Smooth muscle cell (in vitro differentiated cells): ENCODE data around the gene MORN1. TPM values are rescaled to one million over a fixed set of nuclear protein-coding genes. Genes with fewer than 3 reads are reported as not detected.

ENCODE experiments used
- DNase-seq: peaks from one replicate; lab custom pipeline; 2025; ENCODE audit not compliant: unreplicated experiment; lab: John Stamatoyannopoulos, UW
- H2AFZ ChIP-seq: fragments of 200-600 bp; sonication (generic); 2 replicates; pipeline ENCODE4 v1.6.0; 2016; ENCODE audit warnings: antibody characterized with exemption, low read depth, mild to moderate bottlenecking
- H3F3A ChIP-seq: fragments of 200-600 bp; sonication (generic); 2 replicates; pipeline ENCODE4 v1.6.0; 2017; ENCODE audit warnings: antibody characterized with exemption, low read depth
- H3K27ac ChIP-seq: fragments of 200-600 bp; sonication (generic); 2 replicates; pipeline ENCODE4 v1.5.1; 2016; ENCODE audit warnings: low read depth, mild to moderate bottlenecking
- H3K27me3 ChIP-seq: fragments of 200-600 bp; sonication (generic); 2 replicates; pipeline ENCODE4 v1.6.1; 2016; ENCODE audit warnings: low read depth, mild to moderate bottlenecking
- H3K36me3 ChIP-seq: fragments of 200-600 bp; sonication (generic); 2 replicates; pipeline ENCODE4 v1.5.1; 2016; ENCODE audit warnings: low read depth
- H3K4me1 ChIP-seq: fragments of 200-600 bp; sonication (generic); 2 replicates; pipeline ENCODE4 v1.5.1; 2016; ENCODE audit warnings: low read depth
- H3K4me2 ChIP-seq: fragments of 200-600 bp; sonication (generic); 2 replicates; pipeline ENCODE4 v1.6.0; 2016; ENCODE audit warnings: mild to moderate bottlenecking
- H3K4me3 ChIP-seq: fragments of 200-600 bp; sonication (generic); 2 replicates; pipeline ENCODE4 v1.5.1; 2016; ENCODE audit warnings: mild to moderate bottlenecking
- H3K79me2 ChIP-seq: fragments of 200-600 bp; sonication (generic); 2 replicates; pipeline ENCODE4 v1.6.0; 2016; ENCODE audit warnings: low read depth, mild to moderate bottlenecking
- H3K9ac ChIP-seq: fragments of 200-600 bp; sonication (generic); 2 replicates; pipeline ENCODE4 v1.6.0; 2016; ENCODE audit warnings: low read depth
- H3K9me3 ChIP-seq: fragments of 200-600 bp; sonication (generic); replicated peaks from 2 replicates; pipeline ENCODE4 v1.5.1; 2016; ENCODE audit warnings: low read depth
- H4K20me1 ChIP-seq: fragments of 200-600 bp; sonication (generic); 2 replicates; pipeline ENCODE4 v1.6.0; 2016; ENCODE audit warnings: low read depth
- WGBS: methylation state at CpG from one replicate; pipeline ENCODE4 v1.1.7; 2016; ENCODE audit warnings: low lambda C conversion rate; 5-methylcytosine and 5-hydroxymethylcytosine counted together
- polyA plus RNA-seq: library from polyadenylated mRNA; unstranded; fragments of >200 nt; fragmentation: Nextera tagmentation; extraction: Ambion mirVana; gene quantifications from 2 replicates; pipeline ENCODE4 v1.2.1, GENCODE V29; 2016
- total RNA-seq: library from RNA; depleted of rRNA; stranded (reverse); fragments of >200 nt; gene quantifications from 2 replicates; pipeline ENCODE4 v1.2.3, GENCODE V29; 2014
- TF ChIP-seq, protein P1 (sequence below): fragments of 200-600 bp; sonication (generic); IDR thresholded peaks from 2 replicates; pipeline ENCODE4 v1.5.1; 2017; ENCODE audit warnings: borderline replicate concordance, mild to moderate bottlenecking, antibody characterized with exemption; ENCODE audit not compliant: insufficient read depth, poor library complexity, severe bottlenecking

MORN1 gene
- total and polyA plus RNA-seq, 2 experiments from 2014 or later: 4.9 to 6.2 TPM

DNA sequence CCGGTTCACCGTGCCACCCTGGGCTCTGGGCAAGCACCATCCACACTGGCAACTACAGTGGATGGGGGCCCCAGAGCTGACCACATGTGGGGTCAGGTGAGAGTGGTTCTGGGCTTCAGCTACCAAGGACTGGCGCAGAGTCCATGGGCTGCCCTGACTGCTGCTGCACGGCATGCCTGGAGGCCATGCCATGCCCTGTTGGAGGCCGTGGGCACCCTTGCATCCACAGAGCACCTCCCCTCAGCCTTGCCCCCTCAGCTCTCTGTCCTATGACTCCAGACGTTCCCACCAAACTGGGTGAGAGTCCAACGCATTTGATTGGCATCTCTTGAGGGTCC lies 15.5 kb downstream of the MORN1 start:
- no peak overlapping the region for H3K4me2 ChIP-seq
- H3K27me3 ChIP-seq: no peaks in the 10 kb centered on the region
- no peaks in the 10 kb centered on the region for H3K9me3 ChIP-seq
- no peaks in the 10 kb centered on the region for H3F3A ChIP-seq
- H4K20me1 ChIP-seq: no peaks in the 10 kb centered on the region
- TF ChIP-seq, protein P1, sequence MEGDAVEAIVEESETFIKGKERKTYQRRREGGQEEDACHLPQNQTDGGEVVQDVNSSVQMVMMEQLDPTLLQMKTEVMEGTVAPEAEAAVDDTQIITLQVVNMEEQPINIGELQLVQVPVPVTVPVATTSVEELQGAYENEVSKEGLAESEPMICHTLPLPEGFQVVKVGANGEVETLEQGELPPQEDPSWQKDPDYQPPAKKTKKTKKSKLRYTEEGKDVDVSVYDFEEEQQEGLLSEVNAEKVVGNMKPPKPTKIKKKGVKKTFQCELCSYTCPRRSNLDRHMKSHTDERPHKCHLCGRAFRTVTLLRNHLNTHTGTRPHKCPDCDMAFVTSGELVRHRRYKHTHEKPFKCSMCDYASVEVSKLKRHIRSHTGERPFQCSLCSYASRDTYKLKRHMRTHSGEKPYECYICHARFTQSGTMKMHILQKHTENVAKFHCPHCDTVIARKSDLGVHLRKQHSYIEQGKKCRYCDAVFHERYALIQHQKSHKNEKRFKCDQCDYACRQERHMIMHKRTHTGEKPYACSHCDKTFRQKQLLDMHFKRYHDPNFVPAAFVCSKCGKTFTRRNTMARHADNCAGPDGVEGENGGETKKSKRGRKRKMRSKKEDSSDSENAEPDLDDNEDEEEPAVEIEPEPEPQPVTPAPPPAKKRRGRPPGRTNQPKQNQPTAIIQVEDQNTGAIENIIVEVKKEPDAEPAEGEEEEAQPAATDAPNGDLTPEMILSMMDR: no peak
- H3K27ac ChIP-seq: no peak overlapping the region
- H3K4me3 ChIP-seq: no peak overlapping the region
- no peak for DNase-seq
- 91% methylated on average over 7 of the region's 7 CpGs for WGBS
- H3K79me2 ChIP-seq: no peaks in the 10 kb centered on the region
- no peaks in the 10 kb centered on the region for H3K36me3 ChIP-seq
- no peak overlapping the region for H2AFZ ChIP-seq
- no peaks in the 10 kb centered on the region for H3K4me1 ChIP-seq
- H3K9ac ChIP-seq: no peak overlapping the region

DNA sequence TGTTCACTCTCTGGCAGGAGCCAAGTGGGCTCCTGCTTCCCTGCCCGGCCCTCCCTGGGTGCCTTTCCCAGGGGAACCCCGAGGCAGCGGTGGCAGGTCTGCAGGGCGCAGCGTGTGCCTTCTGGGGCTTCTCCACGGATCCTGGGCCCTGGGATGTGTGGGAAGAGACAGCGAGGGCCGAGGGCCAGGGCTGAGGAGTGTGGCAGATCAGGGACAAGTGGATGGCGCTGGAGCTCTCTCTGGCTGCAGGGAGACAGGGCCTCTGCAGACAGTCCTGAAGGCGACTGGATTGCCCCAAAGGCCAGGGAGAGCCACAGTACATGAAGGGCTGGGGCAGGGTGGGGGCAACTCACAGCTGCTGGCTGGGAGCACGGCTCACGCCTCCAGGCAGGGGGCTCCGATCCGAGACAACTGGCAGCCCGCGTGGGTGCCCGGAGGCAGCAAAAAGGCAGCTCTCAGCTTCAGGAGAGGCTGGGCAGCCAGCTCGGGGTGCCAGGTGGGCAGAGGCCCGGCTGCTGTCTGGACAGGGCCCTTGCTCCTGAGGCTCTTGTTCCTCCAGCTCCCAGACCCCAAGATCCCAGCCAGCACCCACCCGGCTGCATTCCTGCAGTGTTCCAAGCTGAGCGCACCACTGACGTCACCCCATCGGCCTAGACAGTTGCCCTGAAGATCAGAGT lies 16.0 kb downstream of the MORN1 start:
- H3K27ac ChIP-seq: no peak overlapping the region

DNA sequence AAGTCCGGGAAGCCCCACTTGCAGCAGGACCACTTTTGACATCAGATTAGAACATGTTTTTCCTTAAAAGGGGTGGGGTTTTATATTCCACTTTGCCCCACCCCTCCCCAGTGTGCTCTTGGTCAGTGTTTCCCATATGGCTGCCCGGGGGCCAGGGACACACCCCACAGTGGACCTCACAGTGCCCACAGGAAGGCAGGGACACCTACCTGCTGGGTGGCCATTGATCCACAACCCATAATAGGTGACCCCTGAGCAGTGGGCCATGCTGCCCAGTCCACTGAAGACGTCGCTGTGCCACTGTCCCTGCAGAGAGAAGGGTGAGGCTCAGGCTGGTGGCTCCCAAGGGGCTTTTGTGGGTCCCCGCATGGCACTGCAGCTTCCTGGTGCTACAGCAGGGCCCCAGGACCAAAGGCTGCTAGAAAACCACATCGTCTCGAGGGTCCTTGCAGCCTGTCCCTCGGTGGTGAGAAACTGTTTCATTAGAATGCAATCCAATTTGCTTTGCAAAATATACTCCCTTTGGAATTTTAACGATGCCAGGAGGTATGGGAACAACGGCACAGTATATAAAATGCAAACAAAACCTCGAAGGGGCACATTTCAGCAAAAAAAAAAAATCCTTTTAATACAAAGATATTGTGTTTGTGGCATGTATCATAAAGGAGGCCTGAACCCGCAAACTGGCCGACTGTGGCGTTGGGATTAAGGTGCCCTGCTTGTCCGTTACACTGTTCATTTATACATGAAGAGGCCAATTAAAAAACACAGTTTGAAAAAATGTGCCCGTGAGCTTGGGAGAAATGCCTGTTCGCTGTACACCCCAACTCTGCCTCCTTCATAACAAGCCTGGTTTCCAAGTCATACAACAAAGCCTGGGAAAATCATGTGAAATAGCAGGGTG lies 16.9 kb downstream of the MORN1 start:
- H3K27ac ChIP-seq: no peak overlapping the region
- WGBS: 90% methylated on average over 17 of the region's 17 CpGs

More for the DNA sequence above, 16.0 kb downstream of the MORN1 start:
- no peaks in the 10 kb centered on the region for H3K36me3 ChIP-seq
- TF ChIP-seq, protein P1: no peak
- no peaks in the 10 kb centered on the region for H3K79me2 ChIP-seq
- 94% methylated on average over 17 of the region's 23 CpGs for WGBS
- no peaks in the 10 kb centered on the region for H3K9me3 ChIP-seq
- H2AFZ ChIP-seq: no peak overlapping the region
- no peak overlapping the region for H3K9ac ChIP-seq
- H3K4me3 ChIP-seq: no peak overlapping the region
- H3K27me3 ChIP-seq: no peaks in the 10 kb centered on the region
- no peaks in the 10 kb centered on the region for H3F3A ChIP-seq
- DNase-seq: no peak
- no peak overlapping the region for H3K4me2 ChIP-seq
- H4K20me1 ChIP-seq: no peaks in the 10 kb centered on the region
- no peaks in the 10 kb centered on the region for H3K4me1 ChIP-seq

More for the DNA sequence above, 16.9 kb downstream of the MORN1 start:
- TF ChIP-seq, protein P1: no peak
- Histone ChIP-seq H2AFZ (no peak overlapping the region), H3K27me3 (no peaks in the 10 kb centered on the region), H3K4me2 (no peak overlapping the region), H3K36me3 (no peaks in the 10 kb centered on the region), H3K9me3 (no peaks in the 10 kb centered on the region), H4K20me1 (no peaks in the 10 kb centered on the region), H3K4me3 (no peak overlapping the region), H3K4me1 (no peaks in the 10 kb centered on the region), H3K79me2 (no peaks in the 10 kb centered on the region), H3F3A (no peaks in the 10 kb centered on the region), H3K9ac (no peak overlapping the region)
- DNase-seq: no peak
